ENCODE measurements around the gene CNDP1. TPM values are rescaled to one million over a fixed set of nuclear protein-coding genes. Genes with fewer than 3 reads are reported as not detected.

The CNDP1 gene
- total and polyA plus RNA-seq, 9 donors = 0.04 to 0.76 (median 0.26) TPM; not detected in 1

- DNase-seq = no peak
- WGBS (ENCODE audit: insufficient coverage) = 85% methylated on average over 6 of the region's 6 CpGs
- Histone ChIP-seq H3K4me3 (ENCODE audit: low read length) (no peak overlapping the region), H3K27ac (ENCODE audit: low read length) (no peak overlapping the region), H3K9me3 (replicated peaks; ENCODE audit: control insufficient read depth, low read depth, low read length) (no peaks in the 10 kb centered on the region), H3K27me3 (ENCODE audit: control insufficient read depth, insufficient read depth, low read length) (no peaks in the 10 kb centered on the region), H3K4me1 (ENCODE audit: control insufficient read depth, insufficient read depth, low read length) (no peaks in the 10 kb centered on the region), H3K36me3 (ENCODE audit: control insufficient read depth, insufficient read depth, low read length) (peaks cover 14% of the 10 kb centered on the region)
Observed at GRCh38 chr18:74632351-74632679, 98.0 kb downstream of the CNDP1 start.

DNA sequence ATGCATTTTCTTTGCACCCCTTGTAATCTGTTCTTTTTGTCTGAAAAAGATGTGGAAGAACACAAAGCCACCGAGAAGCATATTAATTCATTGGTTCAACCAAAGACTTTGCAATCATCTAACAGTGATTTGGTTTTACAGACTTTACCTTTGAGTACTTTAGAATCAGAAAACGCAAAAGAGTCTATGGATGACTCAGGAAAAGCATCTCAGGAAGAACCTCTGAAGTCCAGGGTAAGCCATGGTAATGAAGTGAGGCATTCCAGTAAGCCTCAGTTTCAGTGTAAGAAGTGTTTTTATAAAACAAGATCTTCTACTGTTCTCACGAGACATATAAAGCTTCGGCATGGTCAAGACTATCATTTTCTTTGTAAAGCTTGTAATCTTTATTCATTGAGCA is 98.6 kb downstream of the CNDP1 start:
- Histone ChIP-seq H3K9me3 (replicated peaks; ENCODE audit: control insufficient read depth, low read depth, low read length) (no peaks in the 10 kb centered on the region), H3K4me3 (ENCODE audit: low read length) (no peak overlapping the region), H3K4me1 (ENCODE audit: control insufficient read depth, insufficient read depth, low read length) (no peaks in the 10 kb centered on the region), H3K36me3 (ENCODE audit: control insufficient read depth, insufficient read depth, low read length) (peaks cover 14% of the 10 kb centered on the region), H3K27ac (ENCODE audit: low read length) (no peak overlapping the region), H3K27me3 (ENCODE audit: control insufficient read depth, insufficient read depth, low read length) (no peaks in the 10 kb centered on the region)
- no CpG with 5 or more reads among the region's 4 CpGs for WGBS (ENCODE audit: insufficient coverage)
- DNase-seq = no peak

DNA sequence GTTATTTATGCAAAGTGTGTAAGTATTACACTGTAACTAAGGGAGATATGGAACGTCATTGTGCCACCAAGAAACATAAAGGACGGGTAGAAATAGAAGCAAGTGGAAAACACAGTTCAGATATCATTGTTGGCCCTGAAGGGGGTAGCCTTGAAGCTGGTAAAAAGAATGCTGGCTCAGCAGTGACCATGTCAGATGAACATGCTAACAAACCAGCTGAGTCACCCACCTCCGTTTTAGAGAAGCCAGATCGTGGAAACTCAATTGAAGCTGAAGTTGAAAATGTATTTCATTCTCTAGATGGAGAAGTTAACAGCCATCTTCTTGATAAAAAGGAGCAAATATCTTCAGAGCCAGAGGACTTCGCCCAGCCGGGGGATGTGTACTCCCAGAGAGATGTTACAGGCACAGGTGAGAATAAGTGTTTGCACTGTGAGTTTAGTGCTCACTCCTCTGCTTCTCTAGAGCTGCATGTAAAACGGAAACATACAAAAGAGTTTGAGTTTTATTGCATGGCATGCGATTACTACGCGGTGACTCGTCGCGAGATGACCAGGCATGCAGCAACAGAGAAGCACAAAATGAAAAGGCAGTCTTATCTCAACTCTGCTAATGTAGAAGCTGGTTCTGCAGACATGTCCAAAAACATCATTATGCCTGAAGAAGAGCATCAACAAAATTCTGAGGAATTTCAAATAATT is 99.5 kb downstream of the CNDP1 start:
- H3K27me3 ChIP-seq (ENCODE audit: control insufficient read depth, insufficient read depth, low read length) = no peaks in the 10 kb centered on the region
- H3K4me1 ChIP-seq (ENCODE audit: control insufficient read depth, insufficient read depth, low read length) = no peaks in the 10 kb centered on the region
- WGBS (ENCODE audit: insufficient coverage) = 93% methylated on average over 10 of the region's 13 CpGs
- H3K4me3 ChIP-seq (ENCODE audit: low read length) = no peak overlapping the region
- no peak for DNase-seq
- H3K27ac ChIP-seq (ENCODE audit: low read length) = no peak overlapping the region
- no peaks in the 10 kb centered on the region for H3K9me3 ChIP-seq (replicated peaks; ENCODE audit: control insufficient read depth, low read depth, low read length)
- peaks cover 14% of the 10 kb centered on the region for H3K36me3 ChIP-seq (ENCODE audit: control insufficient read depth, insufficient read depth, low read length)

DNA sequence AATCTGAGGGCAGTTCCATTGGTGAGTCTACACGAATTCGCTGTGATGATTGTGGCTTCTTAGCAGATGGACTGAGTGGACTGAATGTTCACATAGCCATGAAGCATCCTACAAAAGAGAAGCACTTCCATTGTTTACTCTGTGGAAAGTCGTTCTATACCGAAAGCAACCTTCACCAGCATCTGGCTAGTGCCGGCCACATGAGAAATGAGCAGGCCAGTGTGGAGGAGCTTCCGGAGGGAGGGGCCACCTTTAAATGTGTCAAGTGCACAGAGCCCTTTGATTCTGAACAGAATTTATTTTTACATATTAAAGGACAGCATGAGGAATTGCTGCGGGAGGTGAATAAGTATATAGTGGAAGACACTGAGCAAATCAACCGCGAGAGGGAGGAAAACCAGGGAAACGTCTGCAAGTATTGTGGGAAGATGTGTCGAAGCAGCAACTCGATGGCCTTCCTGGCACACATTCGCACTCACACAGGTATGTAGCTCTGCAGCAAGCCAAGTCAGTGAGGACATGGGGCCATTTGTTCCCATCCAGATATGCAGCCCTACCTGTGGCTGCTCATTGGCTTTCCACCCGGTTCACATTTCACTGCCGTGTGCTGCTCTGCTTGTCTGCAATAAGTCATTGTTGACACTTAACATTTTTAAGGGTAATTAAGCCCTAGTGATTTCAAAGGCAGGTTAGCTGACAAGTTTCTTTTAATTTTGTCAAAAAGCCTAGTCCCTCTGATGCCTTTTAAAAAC is 101.1 kb downstream of the CNDP1 start:
- WGBS (ENCODE audit: insufficient coverage) = 93% methylated on average over 7 of the region's 15 CpGs
- Histone ChIP-seq H3K27ac (ENCODE audit: low read length) (no peak overlapping the region), H3K27me3 (ENCODE audit: control insufficient read depth, insufficient read depth, low read length) (no peaks in the 10 kb centered on the region), H3K4me1 (ENCODE audit: control insufficient read depth, insufficient read depth, low read length) (no peaks in the 10 kb centered on the region), H3K36me3 (ENCODE audit: control insufficient read depth, insufficient read depth, low read length) (peaks cover 14% of the 10 kb centered on the region), H3K9me3 (replicated peaks; ENCODE audit: control insufficient read depth, low read depth, low read length) (no peaks in the 10 kb centered on the region), H3K4me3 (ENCODE audit: low read length) (no peak overlapping the region)
- DNase-seq = no peak

Other genes starting within 250 kb of the CNDP1 start
- gene CYB5A, start 242.5 kb upstream of the CNDP1 start, total RNA-seq = 31.9 TPM
- gene CYB5A, start 242.5 kb upstream of the CNDP1 start, polyA plus RNA-seq (ENCODE audit: insufficient read depth in 1 of 8, insufficient read length in 8 of 8, low replicate concordance in 1 of 8) = 10 to 100 TPM; 24.5 to 37.1 (median 30.2) TPM
- gene C18orf63, start 218.7 kb upstream of the CNDP1 start, total RNA-seq = not detected
- gene C18orf63, start 218.7 kb upstream of the CNDP1 start, polyA plus RNA-seq (ENCODE audit: insufficient read depth in 1 of 8, insufficient read length in 8 of 8, low replicate concordance in 1 of 8) = not detected
- gene DIPK1C, start 77.2 kb upstream of the CNDP1 start, total RNA-seq = 6.1 TPM
- gene DIPK1C, start 77.2 kb upstream of the CNDP1 start, polyA plus RNA-seq (ENCODE audit: insufficient read depth in 1 of 8, insufficient read length in 8 of 8, low replicate concordance in 1 of 8) = 10 to 100 TPM; 11.1 to 18.1 (median 15.0) TPM
- gene CNDP2, start 38.1 kb upstream of the CNDP1 start, total RNA-seq = 27.5 TPM
- gene CNDP2, start 38.1 kb upstream of the CNDP1 start, polyA plus RNA-seq (ENCODE audit: insufficient read depth in 1 of 8, insufficient read length in 8 of 8, low replicate concordance in 1 of 8) = 10 to 100 TPM; 51.5 to 82.3 (median 59.7) TPM
- gene ZNF407, start 63.4 kb downstream of the CNDP1 start, total RNA-seq = 10.7 TPM
- gene ZNF407, start 63.4 kb downstream of the CNDP1 start, polyA plus RNA-seq (ENCODE audit: insufficient read depth in 1 of 8, insufficient read length in 8 of 8, low replicate concordance in 1 of 8) = 1 to 10 TPM; 5.3 to 6.9 (median 6.3) TPM